H1 (cell line): ENCODE data around the gene THAP9. TPM values are rescaled to one million over a fixed set of nuclear protein-coding genes. Genes with fewer than 3 reads are reported as not detected.

Experiments used
- CTCF ChIA-PET: fragments of 300-600 bp; sonication (Branson Sonifier 250); formaldehyde crosslinking; loops from one replicate; lab custom pipeline; 2021; ENCODE audit not compliant: partially characterized antibody; lab: Charles Lee
- POLR2A ChIA-PET: fragments of 300-600 bp; sonication (Branson Sonifier 250); formaldehyde crosslinking; loops from one replicate; lab custom pipeline; 2021; ENCODE audit warnings: inconsistent platforms; ENCODE audit not compliant: partially characterized antibody; lab: Charles Lee
- DNase-seq, 2 experiments: peaks; one replicate each; pipeline versions ENCODE4 v3.0.0 to v3.0.0-alpha.2; 2010 to 2022; ENCODE audit warnings: low spot score in 2 of 2, low read depth in 1 of 2, mixed read lengths in 1 of 2
- FAIRE-seq: peaks from 2 replicates; lab custom pipeline; 2011; peaks lifted over from hg19 to GRCh38; lab: Jason Lieb, UNC
- H2AFZ ChIP-seq: 2 replicates; pipeline ENCODE4 v1.8.1; 2012; ENCODE audit warnings: low read length, inconsistent platforms
- H2AK5ac ChIP-seq: 2 replicates; pipeline ENCODE4 v1.6.1; 2013; ENCODE audit warnings: low read depth, low read length
- H2BK120ac ChIP-seq: replicated peaks from 2 replicates; pipeline ENCODE3; 2013; ENCODE audit warnings: low read depth, low read length, inconsistent platforms
- H2BK12ac ChIP-seq: 2 replicates; pipeline ENCODE4 v1.6.1; 2013; ENCODE audit warnings: low read depth, low read length
- H2BK15ac ChIP-seq: 2 replicates; pipeline ENCODE4 v1.6.1; 2013; ENCODE audit warnings: low read length
- H2BK20ac ChIP-seq: 2 replicates; pipeline ENCODE4 v1.6.1; 2013; ENCODE audit warnings: low read length
- H2BK5ac ChIP-seq: 2 replicates; pipeline ENCODE4 v1.6.1; 2013; ENCODE audit warnings: low read depth, low read length
- H3K14ac ChIP-seq: 2 replicates; pipeline ENCODE4 v1.6.1; 2013; ENCODE audit warnings: inconsistent platforms; ENCODE audit not compliant: insufficient read length
- H3K18ac ChIP-seq: 2 replicates; pipeline ENCODE4 v1.6.1; 2013; ENCODE audit warnings: low read length; ENCODE audit errors: extremely low read depth
- H3K23ac ChIP-seq: 2 replicates; pipeline ENCODE4 v1.6.1; 2013; ENCODE audit warnings: inconsistent platforms; ENCODE audit not compliant: insufficient read length
- H3K23me2 ChIP-seq: 2 replicates; pipeline ENCODE4 v1.6.1; 2013; ENCODE audit warnings: low read depth, low read length
- H3K27ac ChIP-seq: 2 replicates; pipeline ENCODE4 v1.6.1; 2011; ENCODE audit warnings: low read depth, low read length, inconsistent platforms
- H3K27me3 ChIP-seq, 4 experiments: replicated peaks in 1 of 4; 1 replicate in 1 of 4; 2 replicates in 3 of 4; pipeline versions ENCODE4 v1.6.1 to v1.8.1; 2011 to 2013; ENCODE audit warnings: low read length in 3 of 4, mild to moderate bottlenecking in 3 of 4, inconsistent platforms in 2 of 4, mixed read lengths in 2 of 4, moderate library complexity in 1 of 4; ENCODE audit not compliant: control insufficient read depth in 3 of 4, insufficient read depth in 3 of 4; ENCODE audit errors: extremely low read depth in 1 of 4
- H3K36me3 ChIP-seq, 4 experiments: 2 replicates each; pipeline versions ENCODE4 v1.6.1 to v1.8.1; 2011 to 2013; ENCODE audit warnings: mild to moderate bottlenecking in 4 of 4, low read length in 3 of 4, moderate library complexity in 2 of 4, control low read depth in 1 of 4, inconsistent platforms in 1 of 4; ENCODE audit not compliant: insufficient read depth in 4 of 4, control insufficient read depth in 2 of 4
- H3K4ac ChIP-seq: replicated peaks from 2 replicates; pipeline ENCODE3; 2013; ENCODE audit warnings: low read length, low read depth, mixed read lengths, inconsistent platforms; ENCODE audit not compliant: insufficient read length
- H3K4me1 ChIP-seq, 4 experiments: replicated peaks in 1 of 4; 1 replicate in 1 of 4; 2 replicates in 3 of 4; pipeline versions ENCODE4 v1.6.1 to v1.8.1; 2011 to 2013; ENCODE audit warnings: low read length in 3 of 4, inconsistent platforms in 2 of 4, mixed read lengths in 1 of 4; ENCODE audit not compliant: insufficient read depth in 4 of 4, control insufficient read depth in 3 of 4
- H3K4me2 ChIP-seq, 2 experiments: 2 replicates each; pipeline versions ENCODE4 v1.6.1 to v1.8.1; 2011 to 2013; ENCODE audit warnings: low read depth in 2 of 2, low read length in 2 of 2, control low read depth in 1 of 2, inconsistent platforms in 1 of 2, mild to moderate bottlenecking in 1 of 2; ENCODE audit not compliant: insufficient read depth in 1 of 2
- H3K4me3 ChIP-seq, 4 experiments: fragments of 200-600, 300-600 bp in 1 of 4; sonication (generic), shearing (Covaris generic), sonication (Bioruptor Twin) in 1 of 4; 2 replicates each; pipeline versions ENCODE4 v1.5.1 to v1.8.1; 2011 to 2016; ENCODE audit warnings: low read length in 4 of 4, low read depth in 3 of 4, control low read depth in 2 of 4, inconsistent platforms in 2 of 4, mild to moderate bottlenecking in 2 of 4, mixed read lengths in 1 of 4, moderate library complexity in 1 of 4; ENCODE audit not compliant: insufficient read depth in 2 of 4; ENCODE audit errors: extremely low read depth in 1 of 4
- H3K56ac ChIP-seq: replicated peaks from 2 replicates; pipeline ENCODE3; 2013; ENCODE audit warnings: low read depth, mild to moderate bottlenecking, mixed read lengths, low read length, inconsistent platforms; ENCODE audit not compliant: insufficient read length
- H3K79me1 ChIP-seq: 2 replicates; pipeline ENCODE4 v1.6.1; 2013; ENCODE audit warnings: low read depth, low read length, control low read depth
- H3K79me2 ChIP-seq, 2 experiments: 2 replicates each; pipeline versions ENCODE4 v1.6.1 to v1.8.1; 2012 to 2013; ENCODE audit warnings: low read length in 2 of 2, mild to moderate bottlenecking in 2 of 2, inconsistent platforms in 1 of 2; ENCODE audit not compliant: insufficient read depth in 2 of 2, control insufficient read depth in 1 of 2
- H3K9ac ChIP-seq, 4 experiments: replicated peaks in 1 of 4; 1 replicate in 1 of 4; 2 replicates in 3 of 4; pipeline versions ENCODE4 v1.6.1 to v1.8.1; 2011 to 2013; ENCODE audit warnings: low read depth in 3 of 4, low read length in 3 of 4, control low read depth in 2 of 4, mild to moderate bottlenecking in 2 of 4, moderate library complexity in 2 of 4, inconsistent platforms in 1 of 4; ENCODE audit errors: extremely low read depth in 1 of 4
- H3K9me3 ChIP-seq, 2 experiments: 2 replicates each; pipeline versions ENCODE4 v1.6.1 to v1.8.1; 2012 to 2013; ENCODE audit warnings: mild to moderate bottlenecking in 2 of 2, moderate library complexity in 2 of 2, control low read depth in 1 of 2, inconsistent platforms in 1 of 2, low read depth in 1 of 2, low read length in 1 of 2, mixed read lengths in 1 of 2; ENCODE audit not compliant: insufficient read depth in 2 of 2
- H4K20me1 ChIP-seq, 2 experiments: replicated peaks in 1 of 2; 2 replicates each; pipeline versions ENCODE3 to v1.8.1; 2011 to 2013; ENCODE audit warnings: inconsistent platforms in 2 of 2, low read length in 2 of 2, mild to moderate bottlenecking in 1 of 2; ENCODE audit not compliant: insufficient read depth in 2 of 2, control insufficient read depth in 1 of 2
- H4K5ac ChIP-seq: 2 replicates; pipeline ENCODE4 v1.6.1; 2013; ENCODE audit warnings: low read length, low read depth, mixed read lengths, inconsistent platforms; ENCODE audit not compliant: insufficient read length
- H4K8ac ChIP-seq: 2 replicates; pipeline ENCODE4 v1.8.0; 2013; ENCODE audit warnings: mild to moderate bottlenecking, moderate library complexity, low read length, inconsistent platforms; ENCODE audit not compliant: insufficient read depth; ENCODE audit errors: extremely low read depth
- H4K91ac ChIP-seq: replicated peaks from 2 replicates; pipeline ENCODE3; 2013; ENCODE audit warnings: low read length, mixed read lengths, inconsistent platforms; ENCODE audit not compliant: insufficient read length
- ATF3 ChIP-seq: IDR thresholded peaks from 2 replicates; pipeline ENCODE4 v1.6.1; 2011; ENCODE audit warnings: low read depth, mild to moderate bottlenecking, low read length; ENCODE audit not compliant: insufficient read depth
- BACH1 ChIP-seq: IDR thresholded peaks from 2 replicates; pipeline ENCODE4 v1.6.1; 2012; ENCODE audit warnings: low read length, improper control_type of control experiment
- EP300 ChIP-seq, 2 experiments: IDR thresholded peaks; 1 replicate in 1 of 2; 2 replicates in 1 of 2; pipeline ENCODE4 v1.6.1; 2011 to 2012; ENCODE audit warnings: low read depth in 2 of 2, low read length in 2 of 2, mild to moderate bottlenecking in 2 of 2, borderline replicate concordance in 1 of 2, inconsistent platforms in 1 of 2, moderate library complexity in 1 of 2
- GABPA ChIP-seq: IDR thresholded peaks from 2 replicates; pipeline ENCODE4 v1.6.1; 2011; ENCODE audit warnings: mild to moderate bottlenecking, low read length, moderate library complexity, borderline replicate concordance; ENCODE audit not compliant: insufficient read depth
- GTF2F1 ChIP-seq: IDR thresholded peaks from 2 replicates; pipeline ENCODE4 v1.6.1; 2012; ENCODE audit warnings: low read depth, low read length, improper control_type of control experiment, borderline replicate concordance
- MAX ChIP-seq: IDR thresholded peaks from 2 replicates; pipeline ENCODE4 v1.6.1; 2012; ENCODE audit warnings: inconsistent platforms
- PHF8 ChIP-seq: fragments of 200-600 bp; sonication (generic); conservative IDR thresholded peaks from 2 replicates; pipeline ENCODE4 v1.7.1; 2012; ENCODE audit warnings: low read depth, mild to moderate bottlenecking, inconsistent platforms, low read length, moderate library complexity
- POU5F1 ChIP-seq: IDR thresholded peaks from 2 replicates; pipeline ENCODE4 v1.6.1; 2011; ENCODE audit warnings: low read depth, mild to moderate bottlenecking, low read length, moderate library complexity
- RFX5 ChIP-seq: IDR thresholded peaks from 2 replicates; pipeline ENCODE4 v1.6.1; 2011; ENCODE audit warnings: low read depth, low read length, improper control_type of control experiment, borderline replicate concordance
- SP1 ChIP-seq: IDR thresholded peaks from 2 replicates; pipeline ENCODE4 v1.6.1; 2011; ENCODE audit warnings: low read depth, low read length
- SUZ12 ChIP-seq: fragments of 200-600 bp; sonication (generic); IDR thresholded peaks from 2 replicates; pipeline ENCODE4 v1.6.1; 2012; ENCODE audit warnings: mild to moderate bottlenecking, inconsistent platforms, low read length, moderate library complexity, mixed read lengths
- TAF1 ChIP-seq: IDR thresholded peaks from 2 replicates; pipeline ENCODE4 v1.6.1; 2011; ENCODE audit warnings: mild to moderate bottlenecking, low read depth, low read length
- TAF7 ChIP-seq: optimal IDR thresholded peaks from 2 replicates; pipeline ENCODE3; 2011; ENCODE audit warnings: low read depth, mild to moderate bottlenecking, inconsistent platforms, low read length, moderate library complexity, borderline replicate concordance
- ZNF274 ChIP-seq: IDR thresholded peaks from 2 replicates; pipeline ENCODE4 v1.7.0; 2012; ENCODE audit warnings: low read length, borderline replicate concordance; ENCODE audit errors: extremely low read depth
- WGBS, 2 experiments: shearing (Covaris generic) in 1 of 2; methylation state at CpG; one replicate each; pipeline versions ENCODE4 v1.1.6 to v1.1.7; 2013 to 2015; ENCODE audit warnings: low lambda C conversion rate in 2 of 2, mixed read lengths in 2 of 2, inconsistent platforms in 1 of 2, low coverage in 1 of 2, missing lambda C conversion rate in 1 of 2; ENCODE audit not compliant: insufficient replicate concordance in 2 of 2, insufficient coverage in 1 of 2, insufficient read length in 1 of 2; ENCODE audit errors: extremely low coverage in 1 of 2, missing lambda C conversion rate in 1 of 2; 5-methylcytosine and 5-hydroxymethylcytosine counted together
- polyA plus RNA-seq, 7 experiments: library from polyadenylated mRNA; depleted of rRNA in 3 of 7; stranded (reverse) in 5 of 7; unstranded in 2 of 7; fragments of >200 nt in 5 of 7; fragments of 200-250 nt in 2 of 7; gene quantifications; 1 replicate in 5 of 7; 2 replicates in 1 of 7; 4 replicates in 1 of 7; pipeline versions ENCODE4 v1.2.1 to v1.2.3, GENCODE V29; 2011 to 2013; ENCODE audit warnings: missing spikeins in 2 of 7, mixed read lengths in 2 of 7
- total RNA-seq: library from RNA; stranded (reverse); fragmentation: NEBNext Ultra II Directional; extraction: Animal tissue kit (Norgen Biotek cat#: 25700); gene quantifications from 2 replicates; pipeline ENCODE4 v1.2.1, GENCODE V29; 2021

THAP9 gene
- total and polyA plus RNA-seq, 2 of the 8 experiments (the other 6 are each of a cell fraction or from before 2014, with no cell fraction given): 6.1 to 13.2 TPM

GRCh38 chr4:82968972-82969371 is 68.4 kb downstream of the THAP9 start:
- Histone ChIP-seq H3K79me1 (no peaks in the 10 kb centered on the region), H2BK120ac (no peak overlapping the region), H3K56ac (no peak overlapping the region), H3K14ac (no peak overlapping the region), H2BK20ac (no peak overlapping the region), H4K20me1 (no peaks in the 10 kb centered on the region), H3K27me3 (no peaks in the 10 kb centered on the region), H3K36me3 (peaks cover 0 to 4% (median 0%) of the 10 kb centered on the region in 4 experiments; a peak in 2 of 8 replicates), H3K79me2 (no peaks in the 10 kb centered on the region), H3K4me1 (no peaks in the 10 kb centered on the region), H2BK12ac (no peak overlapping the region), H2BK5ac (no peak overlapping the region), H4K5ac (no peak overlapping the region), H3K9me3 (no peaks in the 10 kb centered on the region), H3K23me2 (no peaks in the 10 kb centered on the region), H2AK5ac (no peak overlapping the region), H3K9ac (no peak overlapping the region), H2BK15ac (no peak overlapping the region), H4K91ac (no peak overlapping the region), H3K27ac (no peak overlapping the region), H3K4me2 (no peak overlapping the region), H4K8ac (no peak overlapping the region), H3K23ac (no peak overlapping the region), H3K4me3 (no peak overlapping the region), H3K4ac (no peak overlapping the region), H2AFZ (no peak overlapping the region), H3K18ac (no peak overlapping the region)
- ChIA-PET POLR2A (no interaction called here), CTCF (interaction anchor here (1.2 kb wide), 1 partner anchor 117 kb away, joined by 4 read pairs; no protein-coding TSS in a partner anchor)
- 88% methylated on average over 4 of the region's 4 CpGs; no CpG with 5 or more reads in 1 of the 2 experiments for WGBS, 2 experiments
- no peak for DNase-seq
- no peak for FAIRE-seq
- no peak for TF ChIP-seq TAF7
- no peak for TF ChIP-seq GABPA
- TF ChIP-seq SUZ12: no peak
- no peak for TF ChIP-seq TAF1
- TF ChIP-seq BACH1: no peak
- TF ChIP-seq GTF2F1: no peak
- no peak for TF ChIP-seq SP1
- TF ChIP-seq MAX: no peak
- TF ChIP-seq ATF3: no peak
- TF ChIP-seq PHF8: no peak
- no peak for TF ChIP-seq RFX5
- TF ChIP-seq EP300 (IDR thresholded peaks at IDR 0.05; ENCODE audit: borderline replicate concordance in 1 of 2, low read depth in 2 of 2, low read length in 2 of 2): no peak
- TF ChIP-seq POU5F1: no peak
- no peak for TF ChIP-seq ZNF274
